ENCODE data around the gene KIF2A. TPM values are rescaled to one million over a fixed set of nuclear protein-coding genes. Genes with fewer than 3 reads are reported as not detected.

KIF2A gene
- total RNA-seq = 32.6 and 42.0 TPM in 2 replicates

DNA sequence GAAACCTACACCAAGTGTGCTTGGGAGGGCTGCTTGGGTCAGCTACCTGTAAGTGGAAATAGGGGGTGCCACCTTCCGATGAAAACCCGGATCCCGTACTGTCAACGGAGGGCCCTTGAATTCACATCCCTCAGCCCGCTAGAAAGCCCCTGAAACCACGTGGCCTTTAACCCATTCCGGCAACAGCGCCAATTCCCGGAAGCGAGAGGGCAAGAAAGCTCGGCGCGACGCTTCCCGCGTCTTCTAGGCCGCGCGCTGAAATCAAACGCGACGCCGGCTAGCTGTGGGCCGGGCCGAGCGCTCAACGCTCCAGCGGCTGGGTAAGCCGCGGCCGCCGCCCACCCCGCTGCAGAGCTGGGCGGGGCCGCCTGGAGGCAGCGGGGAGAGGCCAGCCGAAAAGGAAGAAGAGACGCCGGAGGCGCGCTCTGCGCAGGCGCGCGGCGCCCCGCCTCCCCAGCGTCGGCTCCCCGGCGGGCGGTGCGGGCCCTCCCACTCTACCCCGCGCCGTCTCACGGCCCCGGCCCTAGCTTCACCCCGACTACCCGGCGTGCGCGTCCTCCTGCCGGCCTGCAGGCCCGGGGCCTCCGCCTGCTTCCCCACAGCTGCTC is at the start of gene KIF2A:
KIF2A (plus strand) TSS at position 492 of the 608 bp plus-strand sequence. CDS start 267 bp downstream, outside the sequence.

DNA sequence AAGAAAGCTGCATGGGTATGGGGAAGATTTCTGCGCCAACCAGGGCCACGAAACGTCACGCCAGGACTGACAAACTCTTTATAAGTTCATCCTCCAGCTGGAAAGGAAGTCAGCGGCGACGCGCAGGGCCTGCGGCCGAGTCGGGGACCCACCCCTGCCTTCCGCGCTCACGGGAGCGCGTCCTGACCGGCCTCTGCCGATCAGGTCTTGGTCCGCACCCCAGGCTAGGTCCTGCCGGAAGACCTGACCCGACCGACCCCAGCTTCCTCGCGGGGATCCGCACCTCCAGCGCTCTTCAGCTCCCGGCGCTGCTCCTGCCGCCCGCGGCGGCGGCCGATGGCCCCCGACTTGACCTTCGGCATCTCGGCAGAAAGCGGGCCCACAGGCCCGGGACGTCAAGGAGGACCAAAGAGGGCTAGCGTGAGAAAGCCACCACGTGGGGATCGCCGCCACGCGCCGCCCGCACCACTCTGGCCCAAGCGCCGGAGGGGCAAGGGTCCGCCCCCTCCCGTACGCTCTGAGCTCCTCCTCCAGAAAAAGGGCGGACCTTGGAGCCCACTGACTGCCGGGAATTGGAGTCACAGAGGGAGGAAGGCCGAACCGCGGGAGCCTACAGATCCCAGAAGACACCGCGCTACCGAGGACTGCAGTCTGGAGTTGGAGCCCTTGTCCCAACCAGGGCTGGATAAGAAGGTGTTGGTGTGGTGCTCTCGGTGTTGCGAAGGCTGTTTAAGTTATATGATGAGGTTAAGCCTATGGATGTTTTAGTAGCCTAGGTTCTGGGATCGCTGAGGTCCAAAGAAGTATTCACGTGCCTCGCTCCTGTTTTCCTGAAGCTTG is 97.6 kb downstream of the KIF2A start, which contains the start of gene DIMT1:
DIMT1 (minus strand) TSS at position 495 of the 840 bp plus-strand sequence; CDS start at position 362, 133 bp downstream.

DNA sequence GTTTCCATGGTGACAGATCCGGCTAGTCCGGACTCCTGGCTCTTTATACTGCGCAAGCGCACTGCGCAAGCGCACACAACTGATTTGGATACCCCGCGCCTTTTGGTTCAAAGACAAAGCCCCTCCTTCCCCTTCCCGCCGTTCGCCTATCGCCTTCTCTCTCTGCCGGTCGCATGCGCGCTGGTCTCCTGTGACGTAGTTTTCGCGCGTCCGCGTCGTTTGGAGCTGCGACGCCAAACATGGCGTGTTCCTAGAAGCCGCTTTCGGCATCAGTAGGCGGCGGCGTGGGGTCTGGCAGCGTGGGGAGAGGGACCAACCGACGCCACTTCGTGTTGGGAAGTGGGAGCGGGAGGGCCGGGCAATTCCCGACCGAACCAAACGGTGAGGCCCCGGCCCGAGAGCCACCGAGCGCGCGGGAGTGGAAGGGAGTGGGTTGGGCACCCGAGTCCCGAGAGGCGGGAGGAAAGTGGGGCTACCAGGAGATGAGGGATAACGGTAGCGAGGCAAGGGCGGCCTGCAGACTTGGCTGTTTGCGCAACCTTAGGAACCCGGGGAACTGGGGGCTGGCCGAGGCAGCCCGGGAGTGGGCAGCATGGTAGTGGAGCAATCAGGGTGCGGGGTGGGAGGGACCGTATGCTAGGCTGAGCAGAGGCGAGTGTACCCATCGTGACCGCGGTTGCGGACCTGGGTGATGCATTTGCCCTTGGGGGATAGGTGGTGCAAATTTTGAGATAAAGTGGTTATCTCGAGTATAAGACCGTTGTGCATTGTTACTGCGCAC is 106.7 kb downstream of the KIF2A start, which contains the start of gene IPO11:
IPO11 (plus strand) TSS at position 215 of the 781 bp plus-strand sequence. CDS start 24,517 bp downstream, outside the sequence.

Other genes with a start within 250 kb of the KIF2A start
- 14.9 and 17.5 TPM in 2 replicates for gene DIMT1, start 97.7 kb downstream of the KIF2A start, total RNA-seq
- gene IPO11, start 106.6 kb downstream of the KIF2A start, total RNA-seq = 22.7 and 24.9 TPM in 2 replicates

Measured in bronchial smooth muscle cell (primary cell).